HepG2 (cell line): ENCODE measurements around the gene WBP1. TPM values are rescaled to one million over a fixed set of nuclear protein-coding genes. Genes with fewer than 3 reads are reported as not detected.

Source experiments
- ARNT2 ChIP-seq: sonication (generic); formaldehyde crosslinking; IDR thresholded peaks from 2 replicates; pipeline ENCODE4 v1.8.0; 2022; ENCODE audit warnings: mild to moderate bottlenecking, low read depth, missing genetic modification reagents, moderate library complexity
- DZIP1 ChIP-seq: sonication (generic); formaldehyde crosslinking; IDR thresholded peaks from 2 replicates; pipeline ENCODE4 v1.5.0; 2020; ENCODE audit warnings: mild to moderate bottlenecking, missing genetic modification reagents
- HCFC1 ChIP-seq: fragments of 150-350 bp; IDR thresholded peaks from 2 replicates; pipeline ENCODE4 v1.6.1; 2014; ENCODE audit warnings: low read depth, low read length
- HHEX ChIP-seq: IDR thresholded peaks from 2 replicates; pipeline ENCODE4 v1.6.1; 2016; ENCODE audit warnings: control low read depth
- KDM2A ChIP-seq: sonication (generic); formaldehyde crosslinking; IDR thresholded peaks from 2 replicates; pipeline ENCODE4 v1.4.0; 2020; ENCODE audit warnings: low read depth, missing genetic modification reagents, borderline replicate concordance
- NFYC ChIP-seq: IDR thresholded peaks from 2 replicates; pipeline ENCODE4 v1.6.1; 2016; ENCODE audit warnings: missing genetic modification reagents, missing compliant biosample characterization
- NR0B2 ChIP-seq: sonication (generic); formaldehyde crosslinking; IDR thresholded peaks from 2 replicates; pipeline ENCODE4 v1.4.0; 2020; ENCODE audit warnings: mild to moderate bottlenecking, missing genetic modification reagents
- PAX8 ChIP-seq: sonication (generic); formaldehyde crosslinking; IDR thresholded peaks from 2 replicates; pipeline ENCODE4 v1.8.0; 2022; ENCODE audit warnings: mild to moderate bottlenecking, missing genetic modification reagents, borderline replicate concordance
- RFX3 ChIP-seq: IDR thresholded peaks from 2 replicates; pipeline ENCODE4 v1.6.1; 2016; ENCODE audit warnings: missing biosample characterization, missing genetic modification reagents
- SMARCE1 ChIP-seq: fragments of 450-650 bp; IDR thresholded peaks from 2 replicates; pipeline ENCODE4 v1.6.1; 2017; ENCODE audit warnings: borderline replicate concordance
- SP140L ChIP-seq: sonication (generic); formaldehyde crosslinking; IDR thresholded peaks from 2 replicates; pipeline ENCODE4 v1.4.0; 2020; ENCODE audit warnings: missing genetic modification reagents, borderline replicate concordance
- THAP9 ChIP-seq: sonication (generic); formaldehyde crosslinking; IDR thresholded peaks from 2 replicates; pipeline ENCODE4; 2020; ENCODE audit warnings: missing genetic modification reagents, mild to moderate bottlenecking, borderline replicate concordance
- ZNF10 ChIP-seq: sonication (generic); formaldehyde crosslinking; IDR thresholded peaks from 2 replicates; pipeline ENCODE4 v1.4.0; 2020; ENCODE audit warnings: mild to moderate bottlenecking, low read depth, missing genetic modification reagents, borderline replicate concordance
- ZNF280B ChIP-seq: sonication (generic); formaldehyde crosslinking; IDR thresholded peaks from 2 replicates; pipeline ENCODE4 v1.5.0; 2020; ENCODE audit warnings: missing genetic modification reagents, mild to moderate bottlenecking, borderline replicate concordance
- polyA plus RNA-seq, 8 experiments: library from polyadenylated mRNA; depleted of rRNA in 3 of 8; stranded (reverse) in 7 of 8; unstranded in 1 of 8; fragments of >200 nt; fragmentation: Illumina TruSeq in 4 of 8; extraction: Trizol in 4 of 8; gene quantifications; 2 replicates each; pipeline versions ENCODE4 v1.2.1 to v1.2.3, GENCODE V29; 2011 to 2016; ENCODE audit warnings: low read depth in 4 of 8, missing spikeins in 1 of 8, mixed read lengths in 1 of 8; ENCODE audit not compliant: insufficient read depth in 1 of 8
- total RNA-seq, 5 experiments: library from RNA; depleted of rRNA; stranded (reverse); fragments of >200 nt; fragmentation: Illumina TruSeq; extraction: Trizol; gene quantifications; 2 replicates each; pipeline ENCODE4 v1.2.3, GENCODE V29; 2016; ENCODE audit warnings: low read depth in 1 of 5
- TF ChIP-seq, protein P1 (sequence below): IDR thresholded peaks from 2 replicates; pipeline ENCODE4 v1.6.1; 2016; ENCODE audit warnings: missing biosample characterization, missing genetic modification reagents, low read depth

The WBP1 gene
- total and polyA plus RNA-seq, 2 of the 13 experiments (the other 11 are each of a cell fraction or from before 2014, with no cell fraction given), result 38.8 to 85.7 TPM

GRCh38 chr2:74507145-74507925 is 49.1 kb downstream of the WBP1 start, which contains the start of gene PCGF1 (continued):
- TF ChIP-seq SMARCE1, result no peak
- TF ChIP-seq SP140L (CRISPR knock-in tag), result no peak
- peak; percentile 35; the same call in 1 of the 2 replicates for TF ChIP-seq ZNF280B (CRISPR knock-in tag)
- TF ChIP-seq KDM2A (CRISPR knock-in tag), result peak; percentile 100
- TF ChIP-seq, protein P1, sequence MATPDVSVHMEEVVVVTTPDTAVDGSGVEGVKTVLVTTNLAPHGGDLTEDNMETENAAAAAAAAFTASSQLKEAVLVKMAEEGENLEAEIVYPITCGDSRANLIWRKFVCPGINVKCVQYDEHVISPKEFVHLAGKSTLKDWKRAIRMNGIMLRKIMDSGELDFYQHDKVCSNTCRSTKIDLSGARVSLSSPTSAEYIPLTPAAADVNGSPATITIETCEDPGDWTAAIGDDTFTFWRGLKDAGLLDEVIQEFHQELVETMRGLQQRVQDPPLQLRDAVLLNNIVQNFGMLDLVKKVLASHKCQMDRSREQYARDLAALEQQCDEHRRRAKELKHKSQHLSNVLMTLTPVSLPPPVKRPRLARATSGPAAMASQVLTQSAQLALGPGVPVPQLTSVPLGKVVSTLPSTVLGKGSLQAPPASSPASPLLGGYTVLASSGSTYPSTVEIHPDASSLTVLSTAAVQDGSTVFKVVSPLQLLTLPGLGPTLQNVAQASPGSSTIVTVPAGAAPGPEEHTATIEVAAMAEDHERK (CRISPR knock-in tag), result no peak
- TF ChIP-seq ARNT2 (CRISPR knock-in tag), result peak; percentile 84
- peak; percentile 80 for TF ChIP-seq NFYC (CRISPR knock-in tag)
- TF ChIP-seq RFX3 (CRISPR knock-in tag), result peak; percentile 94
- TF ChIP-seq HCFC1, result peak; percentile 26; the same call in 1 of the 2 replicates
- TF ChIP-seq DZIP1 (CRISPR knock-in tag), result no peak
- TF ChIP-seq ZNF10 (CRISPR knock-in tag), result no peak
- TF ChIP-seq PAX8, result peak; percentile 93; the same call in 1 of the 2 replicates
- peak; percentile 85; the same call in 1 of the 2 replicates for TF ChIP-seq NR0B2 (CRISPR knock-in tag)
- peak; percentile 96; the same call in 1 of the 2 replicates for TF ChIP-seq THAP9 (CRISPR knock-in tag)
- peak; percentile 7; the same call in 1 of the 2 replicates for TF ChIP-seq HHEX (CRISPR knock-in tag)
